Measurements from ENCODE around the gene KLHDC10.
A peak's percentile ranks its signal among the peaks of the same experiment; 100 is the strongest.
"Not testable (repeated sequence)": the region's sequence is repeated elsewhere in the genome, so short reads cannot be mapped to it uniquely, and the experiment has no call there.

Gene KLHDC10

GRCh38 chr7:130141884-130142653 lies 71.7 kb downstream of the KLHDC10 start:
- no peak for DNase-seq

DNA sequence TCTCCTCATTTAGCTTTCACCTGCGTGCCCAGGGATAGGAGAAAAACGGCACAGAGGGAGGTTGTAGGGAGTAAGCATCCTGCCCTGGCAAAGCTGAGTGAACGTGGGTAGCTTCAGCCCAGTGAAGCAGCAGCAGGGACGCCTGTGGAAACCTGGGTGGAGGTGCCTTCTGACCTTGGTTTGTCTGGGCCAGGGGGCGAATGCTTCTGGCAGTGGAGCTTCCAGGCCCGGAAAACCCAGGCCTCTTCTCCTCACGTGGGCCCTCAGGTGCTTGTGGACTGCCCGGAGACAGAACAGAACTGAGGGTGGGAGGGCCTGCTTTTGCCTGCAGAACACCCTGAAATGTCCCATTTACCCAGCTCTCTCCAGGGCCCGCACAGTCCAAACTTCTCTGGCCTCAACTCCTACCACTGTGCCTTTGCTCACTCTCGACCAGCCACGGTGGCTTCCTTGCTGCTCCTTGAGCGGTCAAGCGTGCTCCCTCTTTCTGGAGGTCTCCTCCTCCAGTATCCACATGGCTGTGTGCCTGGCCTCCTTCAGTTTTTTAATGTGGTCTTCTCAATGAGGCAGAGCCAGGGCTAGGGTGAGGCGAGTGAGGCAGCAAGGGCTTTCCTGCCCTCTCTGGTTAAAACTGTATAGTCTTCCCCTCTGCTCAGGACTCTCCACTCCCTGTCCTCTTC lies 72.5 kb downstream of the KLHDC10 start:
- DNase-seq: no peak

GRCh38 chr7:130143334-130143732 lies 73.0 kb downstream of the KLHDC10 start:
- DNase-seq: no peak

DNA sequence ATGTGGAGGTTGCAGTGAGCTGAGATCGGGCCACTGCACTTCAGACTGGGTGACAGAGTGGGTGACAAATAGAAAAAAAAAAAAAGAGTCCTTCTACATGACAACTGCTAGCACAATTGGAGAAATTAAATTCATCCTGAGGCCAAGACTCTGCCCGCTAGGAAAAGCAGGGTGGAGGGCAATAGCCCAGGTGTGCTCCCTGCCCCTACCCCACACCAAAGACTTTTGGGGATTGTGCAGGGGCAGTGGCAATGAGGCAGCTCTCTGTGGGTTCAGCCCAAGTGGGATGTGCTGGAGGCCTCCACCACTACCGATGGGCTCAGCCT lies 73.6 kb downstream of the KLHDC10 start:
- DNase-seq: no peak

- DNase-seq: peak; percentile 91
Observed at GRCh38 chr7:130144312-130145171, 74.2 kb downstream of the KLHDC10 start.

DNA sequence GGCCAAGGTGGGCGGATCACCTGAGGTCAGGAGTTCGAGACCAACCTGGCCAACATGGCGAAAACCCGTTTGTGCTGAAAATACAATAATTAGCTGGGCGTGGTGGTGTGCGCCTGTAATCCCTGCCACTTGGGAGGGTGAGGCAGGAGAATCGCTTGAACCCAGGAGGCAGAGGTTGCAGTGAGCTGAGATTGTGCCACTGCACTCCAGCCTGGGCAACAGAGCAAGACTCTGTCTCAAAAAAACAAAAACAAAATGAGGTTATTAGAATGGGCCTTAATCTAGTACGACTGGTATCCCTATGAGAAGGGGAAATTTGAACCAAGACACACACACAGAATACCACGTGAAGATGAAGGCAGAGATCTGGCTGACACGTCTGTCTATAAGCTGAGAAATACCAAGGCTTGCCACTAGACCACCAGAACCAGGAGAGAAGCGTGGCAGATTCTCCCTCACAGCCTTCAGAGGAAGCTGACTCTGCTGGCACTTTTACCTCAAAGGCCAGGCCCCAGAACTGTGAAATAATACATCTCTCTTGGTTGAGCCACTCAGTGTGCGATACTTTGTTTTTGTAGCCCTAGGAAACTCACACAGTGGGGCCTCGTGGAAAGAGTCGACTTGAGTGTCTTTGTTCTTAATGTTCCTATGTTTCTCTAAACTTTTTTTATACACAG lies 75.2 kb downstream of the KLHDC10 start:
- peak; percentile 28 for DNase-seq

GRCh38 chr7:130146142-130146541 lies 75.8 kb downstream of the KLHDC10 start:
- DNase-seq: not testable (repeated sequence)

DNA sequence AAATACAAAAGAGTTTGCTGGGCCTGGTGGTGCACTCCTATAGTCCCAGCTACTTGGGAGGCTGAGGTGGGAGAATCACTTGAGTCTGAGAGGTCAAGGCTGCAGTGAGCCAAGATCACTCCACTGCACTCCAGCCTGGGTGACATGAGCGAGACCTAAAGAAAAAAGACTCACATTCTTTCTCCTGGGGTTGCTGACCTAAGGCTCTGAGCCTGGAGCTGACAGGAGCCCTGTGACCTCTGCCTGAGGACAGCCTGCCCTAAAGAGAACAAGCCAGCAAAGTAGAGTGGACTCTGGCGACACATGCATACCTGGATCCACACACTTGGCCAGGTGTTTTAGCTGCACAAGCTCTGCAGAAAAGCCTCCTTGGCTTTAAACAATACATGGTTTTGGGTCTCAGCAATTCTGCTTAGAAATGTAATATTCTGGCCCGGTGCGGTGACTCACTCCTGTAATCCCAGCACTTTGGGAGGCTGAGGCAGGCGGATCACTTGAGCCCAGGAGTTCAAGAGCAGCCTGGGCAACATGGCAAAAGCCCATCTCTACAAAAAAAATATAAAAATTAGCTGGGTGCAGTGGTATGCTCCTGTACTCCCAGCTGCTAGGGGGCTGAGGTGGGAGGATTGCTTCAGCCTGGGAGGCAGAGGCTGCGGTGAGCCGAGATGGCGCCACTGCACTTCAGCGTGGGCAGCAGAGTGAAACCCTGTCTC lies 76.5 kb downstream of the KLHDC10 start:
- DNase-seq: no peak

- DNase-seq: no peak
Observed at GRCh38 chr7:130147710-130148325, 77.5 kb downstream of the KLHDC10 start.

DNA sequence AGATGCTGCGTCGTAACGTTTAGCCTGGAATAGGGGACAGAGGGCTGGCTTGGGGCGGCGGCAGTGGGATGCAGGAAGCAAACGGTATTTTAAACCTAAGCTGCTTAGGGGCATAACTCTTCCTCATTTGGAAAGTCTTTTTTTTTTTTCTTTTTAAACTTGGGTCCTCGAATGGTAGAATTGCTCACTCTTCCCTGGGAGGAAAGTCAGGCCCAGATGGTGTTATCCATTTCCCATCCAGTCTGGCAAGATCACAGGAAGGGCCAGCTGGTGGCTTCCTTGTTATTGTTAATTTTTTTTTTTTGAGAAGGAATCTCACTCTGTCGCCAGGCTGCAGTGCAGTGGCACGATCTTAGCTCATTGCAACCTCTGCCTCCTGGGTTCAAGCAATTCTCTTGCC lies 78.2 kb downstream of the KLHDC10 start:
- DNase-seq: no peak

GRCh38 chr7:130149281-130150139 lies 79.2 kb downstream of the KLHDC10 start:
- no peak for DNase-seq

GRCh38 chr7:130150587-130150986 lies 80.3 kb downstream of the KLHDC10 start:
- DNase-seq: no peak

GRCh38 chr7:130151591-130152492 lies 81.5 kb downstream of the KLHDC10 start:
- peak; percentile 65 for DNase-seq

- DNase-seq: peak; percentile 64
Observed at GRCh38 chr7:130152493-130153210, 82.3 kb downstream of the KLHDC10 start.

- DNase-seq: no peak
Observed at GRCh38 chr7:130153211-130153908, 83.0 kb downstream of the KLHDC10 start.

DNA sequence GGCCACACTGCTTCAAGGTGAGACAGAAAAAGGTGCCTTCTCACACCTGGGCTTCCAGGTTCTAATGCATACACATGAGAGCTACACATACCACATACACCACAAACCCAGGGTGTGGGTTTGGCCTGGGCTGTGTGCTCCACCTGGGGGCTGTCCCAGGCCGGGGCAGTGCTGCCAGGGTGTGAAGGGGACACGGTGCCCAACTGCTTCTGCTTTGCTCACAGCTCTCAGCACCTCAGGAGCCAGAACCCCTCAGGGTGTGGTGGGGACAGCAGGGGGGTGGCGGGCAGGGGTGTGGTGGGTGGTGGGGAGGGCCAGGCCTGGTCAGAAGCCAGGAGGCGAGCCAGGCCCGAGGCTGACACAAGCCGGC lies 83.8 kb downstream of the KLHDC10 start:
- DNase-seq: no peak

- DNase-seq: no peak
Observed at GRCh38 chr7:130154501-130155317, 84.4 kb downstream of the KLHDC10 start.

DNA sequence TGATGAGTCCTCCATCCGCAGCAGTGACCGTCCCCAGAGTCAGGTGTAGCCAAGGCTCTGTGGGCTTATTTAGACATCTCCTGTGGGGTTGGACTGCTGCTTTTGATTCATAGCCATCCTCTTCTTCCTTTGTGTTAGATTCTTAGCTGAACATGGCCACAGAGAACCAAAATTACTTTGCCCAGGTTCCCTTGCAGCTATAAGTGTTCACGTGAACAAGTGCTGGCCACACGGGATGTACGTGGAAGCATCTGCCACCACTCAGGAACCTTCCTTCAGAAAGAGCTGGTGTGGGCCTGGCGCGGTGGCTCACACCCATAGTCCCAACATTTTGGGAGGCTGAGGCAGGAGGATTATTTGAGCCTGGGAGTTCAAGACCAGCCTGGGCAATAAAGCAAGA lies 85.8 kb downstream of the KLHDC10 start:
- DNase-seq: no peak

Measured in fibroblast of skin of right biceps (primary cell).